GM19455 (cell line): ENCODE data around the gene LRP6.
"Not testable (repeated sequence)": the region's sequence is repeated elsewhere in the genome, so short reads cannot be mapped to it uniquely, and the experiment has no call there.

ENCODE experiments used
- ATAC-seq: cut with Tn5 transposase; IDR thresholded peaks from one replicate; pipeline ENCODE4 v1.9.1; 2021; ENCODE audit not compliant: unreplicated experiment

Gene LRP6

DNA sequence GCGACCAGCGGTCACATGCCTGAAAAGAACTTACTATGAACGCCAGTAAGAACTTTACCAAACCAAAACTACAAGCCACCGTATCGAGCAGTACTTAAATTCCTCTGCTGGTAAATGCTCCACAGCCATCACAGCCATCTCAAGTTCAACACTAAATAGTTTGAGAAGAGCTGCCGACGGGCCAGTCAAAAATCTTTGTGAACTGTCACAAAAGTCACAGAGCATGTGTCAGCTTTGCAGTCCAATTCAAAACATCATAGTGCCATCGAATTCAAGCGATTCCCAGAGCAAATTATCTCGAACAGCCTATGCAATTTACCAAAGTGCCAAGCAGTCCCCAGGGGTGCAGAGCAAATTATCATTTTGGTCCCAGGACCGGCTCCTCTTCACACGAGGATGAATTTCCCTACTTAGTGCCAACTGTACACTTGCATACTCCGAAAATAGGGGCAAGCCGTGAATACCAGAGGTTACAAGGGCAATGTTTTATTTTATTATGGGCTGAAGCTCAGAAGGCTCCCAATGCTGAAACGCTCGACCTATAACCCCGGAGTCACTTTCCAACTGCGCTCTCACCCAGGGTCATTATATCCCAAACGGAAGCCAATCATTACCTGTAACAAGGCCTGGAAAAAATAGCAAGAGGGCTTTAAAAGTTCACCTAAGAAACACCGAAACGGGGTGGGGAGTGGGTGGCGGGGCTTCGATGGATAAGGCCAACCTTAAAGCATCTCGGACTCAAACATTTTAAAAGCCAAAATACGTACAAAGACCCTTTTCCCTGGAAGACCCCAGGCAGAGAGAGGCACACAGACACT, 1.1 kb downstream of the LRP6 start:
- no peak for ATAC-seq

DNA sequence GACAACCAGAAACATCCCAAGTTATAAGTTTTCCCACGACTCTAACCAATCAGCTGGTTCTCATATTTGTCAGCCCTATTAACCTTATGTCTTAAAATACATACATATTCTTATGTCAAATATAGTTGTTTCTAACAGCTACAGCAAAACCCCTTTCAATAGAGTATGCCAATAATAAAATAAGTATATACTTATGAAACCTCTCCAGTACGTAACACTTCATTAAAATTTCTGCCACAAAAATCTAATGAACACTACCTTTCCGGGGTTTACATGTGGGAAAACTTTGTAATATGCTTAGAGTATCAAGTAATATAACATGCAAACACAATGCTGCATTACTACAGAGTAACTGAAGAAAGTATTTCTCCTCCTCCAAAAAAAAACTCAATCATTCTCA, 1.8 kb downstream of the LRP6 start:
- no peak for ATAC-seq

DNA sequence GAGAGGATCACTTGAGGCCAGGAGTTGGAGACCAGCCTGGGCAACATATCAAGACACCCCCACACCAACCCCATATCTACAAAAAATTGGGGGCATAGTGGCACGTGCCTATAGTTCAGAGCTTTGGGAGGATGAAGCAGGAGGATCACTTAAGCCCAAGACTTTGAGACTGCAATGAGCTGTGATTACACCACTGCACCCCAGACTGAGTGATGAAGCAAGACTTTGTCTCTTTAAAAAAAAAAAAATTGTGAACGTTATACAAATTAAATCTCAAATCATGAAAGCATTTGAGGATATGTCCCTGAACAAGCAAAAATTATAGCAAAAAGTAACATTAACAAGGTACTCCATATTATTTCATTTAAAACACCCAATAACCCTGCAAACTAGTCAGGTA, 2.9 kb downstream of the LRP6 start:
- ATAC-seq, result no peak

DNA sequence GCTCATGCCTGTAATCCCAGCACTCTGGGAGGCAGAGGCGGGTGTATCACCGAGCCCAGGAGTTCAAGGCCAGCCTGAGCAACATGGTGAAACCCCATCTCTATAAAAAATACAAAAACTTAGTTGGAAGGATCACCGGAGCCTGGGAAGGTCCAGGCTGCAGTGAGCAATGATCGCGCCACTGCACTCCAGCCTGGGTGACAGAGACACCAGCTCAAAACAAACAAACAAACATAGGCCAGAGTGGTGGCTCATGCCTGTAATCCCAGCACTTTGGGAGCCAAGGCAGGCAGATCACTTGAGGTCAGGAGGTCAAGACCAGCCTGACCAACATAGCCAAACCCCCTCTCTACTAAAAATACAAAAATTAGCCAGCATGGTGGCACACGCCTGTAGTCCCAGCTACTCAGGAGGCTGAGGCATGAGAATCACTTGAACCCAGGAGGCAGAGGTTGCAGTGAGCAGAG, 10.5 kb downstream of the LRP6 start:
- not testable (repeated sequence) for ATAC-seq

DNA sequence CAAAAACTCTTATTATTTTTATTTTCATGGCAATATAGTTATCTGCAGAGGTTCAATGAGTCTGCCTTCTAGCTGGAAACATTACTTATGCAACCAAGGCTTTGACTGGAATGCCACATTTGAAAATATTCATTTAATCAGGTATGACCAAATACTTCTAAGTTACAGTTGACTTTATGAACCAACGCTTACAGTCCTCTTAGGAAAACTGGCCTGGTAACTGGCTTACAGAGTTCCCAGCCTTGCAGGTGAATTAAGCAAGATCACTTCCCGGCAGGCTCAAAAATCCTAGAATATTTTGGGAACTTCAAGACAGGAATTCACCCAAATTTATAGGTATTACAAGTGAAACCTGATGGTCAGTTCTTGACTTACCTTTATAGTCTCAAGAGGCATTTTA, 12.3 kb downstream of the LRP6 start:
- ATAC-seq, result no peak

DNA sequence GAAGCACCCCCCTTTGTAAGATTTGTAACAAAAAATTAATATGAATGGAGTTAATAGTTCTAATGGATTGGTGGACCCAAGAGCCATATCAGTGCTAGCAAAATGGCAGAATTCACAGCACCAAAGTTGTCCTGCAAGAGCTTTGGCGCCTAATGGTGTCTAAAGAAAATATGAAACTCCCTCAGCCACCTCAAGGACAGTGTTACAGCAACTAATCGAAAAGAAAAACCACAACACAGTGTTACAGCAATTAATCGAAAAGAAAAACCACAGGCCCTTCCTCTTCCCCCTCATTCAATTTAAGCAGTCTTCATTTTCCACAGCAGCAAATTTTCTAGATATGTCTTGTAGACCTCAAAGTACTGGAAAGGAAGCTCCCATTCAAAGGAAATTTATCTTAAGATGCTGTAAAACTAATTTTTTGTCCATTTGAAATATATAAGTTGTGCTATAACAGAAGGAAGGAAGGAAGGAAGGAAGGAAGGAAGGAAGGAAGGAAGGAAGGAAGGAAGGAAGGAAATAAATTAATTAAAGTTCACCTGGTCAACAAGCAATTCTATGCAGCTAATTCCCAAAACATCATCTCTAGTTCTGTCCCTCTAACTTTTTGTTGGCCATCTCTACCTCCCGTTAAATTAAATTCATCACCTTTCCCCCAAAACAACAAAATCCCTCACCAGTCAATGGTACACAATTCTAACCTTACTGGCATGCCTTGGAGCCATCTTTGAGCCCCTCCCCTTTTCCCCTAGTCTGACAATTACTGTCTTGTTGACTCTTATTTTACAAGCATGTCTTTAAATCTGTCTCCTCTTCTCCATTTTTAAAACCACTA, 17.4 kb downstream of the LRP6 start:
- ATAC-seq, result no peak

DNA sequence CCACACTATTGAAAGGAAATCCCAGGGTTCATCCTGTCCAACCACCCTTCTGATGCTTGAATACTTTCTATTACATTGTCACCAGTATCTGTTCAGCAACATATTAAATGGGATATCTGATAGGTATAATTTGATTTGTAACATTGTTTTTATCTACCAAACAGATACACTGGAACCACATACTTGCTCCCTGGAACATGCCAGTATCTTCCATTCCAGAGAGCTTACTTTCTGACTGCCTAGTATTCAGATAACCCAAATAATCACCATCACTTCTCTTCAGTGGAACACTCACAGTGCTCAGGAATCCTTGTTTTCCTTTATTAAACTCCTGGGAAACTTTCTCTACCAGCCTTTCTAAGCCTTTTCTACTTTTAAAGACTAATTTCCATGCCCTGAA, 19.3 kb downstream of the LRP6 start:
- no peak for ATAC-seq

DNA sequence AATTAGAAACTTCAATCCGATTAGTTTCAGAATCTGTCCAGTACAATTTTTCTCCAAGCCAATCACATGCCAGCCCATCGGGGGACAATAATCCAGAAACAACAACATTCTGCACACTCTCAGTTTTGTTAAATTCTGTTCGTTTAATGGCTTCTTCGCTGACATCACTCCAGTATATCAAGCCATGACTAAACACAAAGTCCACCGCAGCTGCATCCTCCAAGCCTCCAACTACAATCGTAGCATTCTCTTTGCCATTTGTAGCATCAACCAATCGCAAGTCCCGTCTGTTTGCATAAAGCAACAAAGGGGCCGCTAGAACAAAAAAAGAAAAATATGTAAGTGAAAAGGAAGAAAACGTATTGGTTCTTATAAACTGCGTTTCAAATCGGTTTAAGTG, 22.5 kb downstream of the LRP6 start:
- no peak for ATAC-seq

DNA sequence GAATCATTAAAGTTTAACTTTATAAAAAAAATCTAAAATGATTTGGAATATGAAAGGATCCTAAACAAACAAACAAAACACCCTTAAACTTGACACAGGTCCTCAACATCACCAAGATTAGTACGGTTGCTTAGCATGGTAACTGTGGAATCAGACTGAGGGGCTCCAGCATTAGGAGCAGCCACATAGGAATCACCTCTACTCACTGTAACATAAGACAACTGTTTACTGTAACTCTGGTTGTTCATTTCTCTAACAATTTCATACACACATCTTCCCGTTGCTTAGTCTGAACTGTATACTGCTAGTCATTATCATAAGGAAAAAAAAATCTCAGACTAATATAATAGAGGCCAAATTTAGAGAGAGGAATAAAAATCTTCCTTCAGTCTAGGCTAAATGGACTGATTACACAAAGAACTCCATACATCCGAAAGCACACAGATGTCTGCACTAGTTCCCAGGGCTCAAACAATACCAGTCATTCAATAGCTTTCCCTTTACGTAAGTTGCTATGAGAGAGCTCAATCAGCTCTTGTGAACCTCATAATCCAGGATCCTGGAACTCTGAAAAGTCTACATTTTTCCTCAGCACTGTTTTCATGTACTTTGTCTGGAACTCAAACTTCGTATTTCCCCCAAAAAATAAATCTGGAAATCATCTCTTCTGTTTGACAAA, 26.0 kb downstream of the LRP6 start:
- ATAC-seq, result no peak

DNA sequence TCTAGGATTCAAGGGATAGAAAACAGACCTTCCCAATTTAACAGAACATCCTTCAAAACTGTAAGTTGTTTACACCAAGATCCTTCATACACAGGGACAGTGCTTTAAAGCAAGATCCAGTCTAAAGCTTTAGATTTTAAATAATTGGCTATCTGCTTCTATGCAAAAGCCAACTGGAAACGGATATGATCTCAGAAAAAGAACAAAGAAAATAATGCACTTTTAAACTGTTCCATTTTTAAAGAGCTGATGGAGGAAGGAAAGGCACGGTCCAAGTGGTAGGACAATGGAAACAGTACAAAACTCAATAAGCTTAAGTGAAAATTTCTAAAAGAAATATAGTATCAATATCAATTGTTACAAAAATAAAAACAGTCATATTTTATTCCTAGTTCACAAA, 27.7 kb downstream of the LRP6 start:
- no peak for ATAC-seq

DNA sequence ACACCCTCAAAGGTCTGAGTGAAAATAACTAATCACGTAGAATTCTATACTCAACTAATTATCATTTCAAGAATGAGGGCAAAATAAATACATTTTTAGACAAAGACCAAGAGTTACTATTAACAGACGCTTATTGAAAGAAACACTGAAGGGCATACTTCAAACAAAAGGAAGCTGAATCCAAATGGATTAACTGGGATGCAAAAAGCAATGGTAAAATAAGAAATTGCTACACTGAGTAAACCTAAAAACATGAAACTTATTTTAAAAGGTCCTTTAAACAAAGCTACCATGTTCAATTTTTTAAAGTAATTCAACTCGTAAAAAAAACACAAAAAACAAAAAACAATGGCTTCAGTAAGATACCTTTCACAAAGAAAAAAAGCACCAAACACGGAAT, 28.2 kb downstream of the LRP6 start:
- no peak for ATAC-seq

DNA sequence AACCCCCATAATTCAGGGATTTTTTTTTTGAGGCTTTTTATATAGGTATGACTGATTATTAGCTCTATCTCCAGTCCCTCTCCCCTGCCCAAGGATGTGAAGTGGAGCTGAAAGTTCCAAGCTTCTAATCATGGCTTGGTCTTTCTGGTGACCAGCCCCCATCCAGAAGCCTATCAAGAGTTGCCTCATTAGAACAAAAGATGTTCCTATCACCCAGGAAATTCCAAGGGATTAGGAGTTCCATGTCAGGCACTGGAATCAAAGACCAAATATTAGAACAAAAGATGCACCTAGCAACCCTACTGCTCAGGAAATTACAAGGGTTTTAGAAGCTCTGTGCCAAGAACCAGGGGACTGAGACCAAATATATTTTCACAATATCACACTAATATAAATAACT, 29.9 kb downstream of the LRP6 start:
- ATAC-seq, result no peak

DNA sequence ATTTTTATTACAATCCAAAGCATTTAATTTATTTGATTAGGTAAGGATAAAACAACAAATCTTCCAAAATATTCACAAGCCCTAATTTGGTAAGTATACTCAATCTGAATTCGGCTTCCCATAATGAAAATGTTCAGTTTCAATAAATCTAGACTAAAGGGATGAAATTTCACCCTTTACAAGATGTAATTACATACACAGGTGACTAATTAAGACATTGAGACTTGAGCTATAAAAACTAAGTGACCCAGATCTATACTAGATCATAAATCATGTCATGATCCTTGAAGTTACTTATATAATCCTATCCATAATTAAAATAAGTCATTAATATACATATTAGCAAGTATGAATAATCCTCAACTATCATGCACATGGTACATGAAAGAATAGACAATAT, 36.6 kb downstream of the LRP6 start:
- ATAC-seq, result no peak

DNA sequence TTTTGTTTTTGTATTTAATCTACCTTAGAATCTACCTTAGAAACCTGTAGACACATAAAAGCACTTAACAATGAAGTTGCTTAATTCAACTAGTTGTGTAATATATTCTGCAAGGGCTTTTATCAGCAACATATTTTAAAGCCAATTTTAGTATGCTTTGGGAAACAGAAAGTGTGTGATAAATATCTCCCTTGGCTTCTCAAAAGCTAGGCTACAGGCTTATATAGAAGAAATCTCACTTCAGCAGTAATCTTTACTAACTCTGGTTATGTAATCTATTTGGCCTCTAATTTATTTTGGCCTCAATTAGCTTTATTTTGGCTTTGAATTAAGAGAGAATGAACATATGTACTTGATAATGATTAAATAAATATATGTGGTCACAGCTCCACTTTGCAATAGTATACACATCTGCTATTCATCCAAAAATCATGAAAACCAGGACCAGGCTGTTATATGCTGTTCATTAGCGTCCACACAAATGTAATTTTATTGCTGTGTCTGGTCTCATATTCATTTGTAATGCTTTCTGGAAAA, 37.2 kb downstream of the LRP6 start:
- ATAC-seq, result no peak

DNA sequence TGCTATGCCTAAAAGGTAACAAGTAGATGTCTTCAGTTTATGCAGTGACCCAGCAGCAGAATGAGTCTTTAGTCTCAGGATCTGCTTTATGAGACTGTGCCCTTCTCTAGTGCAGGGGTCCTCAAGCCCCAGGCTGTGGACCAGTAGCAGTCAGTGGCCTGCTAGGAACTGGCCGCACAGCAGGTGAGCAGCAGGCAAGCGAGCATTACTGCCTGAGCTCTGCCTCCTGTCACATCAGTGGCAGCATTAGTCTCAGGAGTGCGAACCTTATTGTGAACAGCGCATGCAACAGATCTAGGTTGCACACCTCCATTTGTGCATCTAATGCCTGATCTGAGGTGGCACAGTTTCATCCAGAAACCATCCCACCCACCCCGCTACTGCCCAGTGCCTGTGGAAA, 38.4 kb downstream of the LRP6 start:
- ATAC-seq, result no peak

DNA sequence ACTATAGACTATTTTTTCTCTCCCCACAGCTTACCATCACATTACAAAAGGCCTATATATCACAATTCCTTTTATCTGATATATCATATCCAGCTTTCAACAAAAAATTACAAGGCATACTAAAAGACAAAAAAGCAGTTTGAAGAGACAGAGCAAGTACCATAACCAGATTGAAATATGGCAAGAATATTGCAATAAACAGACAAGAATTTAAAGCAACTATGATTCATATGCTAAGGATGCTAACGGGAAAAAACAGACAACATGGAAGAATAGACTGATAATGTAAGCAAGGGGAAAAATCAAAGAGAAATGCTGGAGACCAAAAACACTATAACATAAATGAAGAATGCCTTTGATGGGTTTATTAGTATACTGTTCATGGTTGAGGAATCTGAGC, 40.7 kb downstream of the LRP6 start:
- ATAC-seq, result no peak

DNA sequence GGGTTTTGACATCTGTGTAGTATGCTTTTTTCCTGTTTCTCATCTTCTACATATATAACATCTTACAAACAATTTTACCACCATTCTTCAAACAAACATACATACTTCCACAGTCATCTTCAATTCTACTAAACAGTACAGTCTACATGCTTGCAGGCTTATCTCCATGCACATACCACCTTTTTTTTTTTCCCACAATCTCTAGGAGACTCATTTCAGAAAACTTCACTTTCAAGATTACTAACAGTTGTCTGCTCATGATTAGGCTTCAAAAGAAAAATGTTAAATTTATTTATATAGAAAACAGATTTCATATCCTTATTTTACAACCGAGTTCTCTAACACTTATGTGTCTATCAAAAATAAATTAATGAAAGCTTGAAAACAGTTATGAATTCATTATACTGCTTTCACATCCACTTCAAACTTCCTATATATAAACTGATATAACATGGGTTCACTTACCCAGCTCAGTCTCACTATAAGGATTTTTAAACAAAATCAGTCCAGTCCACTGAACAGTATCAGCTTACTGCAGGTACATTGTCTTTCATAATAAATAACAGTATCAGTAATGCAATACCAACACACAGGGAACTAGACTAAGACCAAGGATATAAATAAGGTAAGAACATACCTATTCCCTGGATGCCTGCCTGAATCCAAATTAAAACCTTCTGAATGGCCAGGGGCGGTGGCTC, 42.5 kb downstream of the LRP6 start:
- ATAC-seq, result no peak

DNA sequence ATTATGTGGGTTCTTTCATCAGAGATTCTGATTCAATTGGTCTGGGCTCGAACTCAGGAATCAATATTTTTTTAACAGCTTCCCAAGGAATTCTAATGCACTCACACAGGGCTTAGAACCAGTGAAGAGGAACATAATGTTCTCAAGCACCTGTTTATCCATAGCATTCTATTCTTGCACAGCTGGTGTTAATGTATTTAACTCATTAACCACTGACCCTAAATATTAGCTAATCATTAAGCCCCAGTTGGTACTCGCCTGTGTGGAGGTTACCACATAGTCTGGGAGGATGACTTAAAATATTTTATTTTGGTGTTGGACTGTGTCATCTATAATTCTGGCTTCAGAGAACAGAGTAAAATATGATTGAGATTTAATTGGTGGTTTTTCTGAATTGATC, 45.3 kb downstream of the LRP6 start:
- ATAC-seq, result no peak

DNA sequence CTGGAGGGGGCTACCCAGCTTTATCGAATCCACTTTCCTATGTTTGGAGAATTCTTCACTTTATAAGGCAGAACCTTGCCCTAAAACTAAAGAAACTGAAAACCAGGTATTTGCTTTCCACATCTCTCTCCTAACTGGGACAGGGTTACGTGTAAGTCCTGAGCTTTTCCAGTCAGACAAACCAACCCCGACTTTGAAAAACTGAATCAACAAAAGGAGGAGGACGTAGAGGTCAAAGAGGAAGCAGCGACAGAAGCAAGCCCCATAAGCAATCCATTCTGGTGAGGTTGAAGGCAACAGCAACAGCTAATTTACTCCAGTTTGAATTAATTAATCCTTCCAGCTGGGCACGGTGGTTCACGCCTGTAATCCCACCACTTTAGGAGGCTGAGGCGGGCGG, 47.2 kb downstream of the LRP6 start:
- no peak for ATAC-seq

DNA sequence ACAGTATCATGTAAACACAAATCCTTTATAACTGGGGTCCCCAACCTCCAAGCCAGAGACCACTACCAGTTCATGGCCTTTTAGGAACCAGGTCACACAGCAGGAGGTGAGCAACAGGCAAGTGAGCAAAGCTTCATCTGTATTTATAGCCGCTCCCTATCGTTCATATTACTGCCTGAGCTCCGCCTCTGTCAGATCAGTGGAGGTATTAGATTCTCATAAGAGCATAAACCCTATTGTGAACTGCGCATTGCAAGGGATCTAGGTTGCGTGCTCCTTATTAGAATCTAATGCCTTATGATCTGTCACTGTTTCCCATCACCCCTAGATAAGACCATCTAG, 49.9 kb downstream of the LRP6 start:
- ATAC-seq, result no peak
